H4 (cell line): ENCODE data around the gene HDGFL2. TPM values are rescaled to one million over a fixed set of nuclear protein-coding genes. Genes with fewer than 3 reads are reported as not detected.

Source experiments
- DNase-seq: peaks from one replicate; pipeline ENCODE4 v3.0.0-alpha.2; 2015; ENCODE audit warnings: low spot score
- total RNA-seq: library from RNA; depleted of rRNA; stranded (reverse); fragments of >200 nt; shearing (Covaris generic); gene quantifications from 2 replicates; pipeline ENCODE4 v1.2.3, GENCODE V29; 2014

HDGFL2 gene
- total RNA-seq, 1 experiment from 2014 or later, result 22.0 TPM

DNA sequence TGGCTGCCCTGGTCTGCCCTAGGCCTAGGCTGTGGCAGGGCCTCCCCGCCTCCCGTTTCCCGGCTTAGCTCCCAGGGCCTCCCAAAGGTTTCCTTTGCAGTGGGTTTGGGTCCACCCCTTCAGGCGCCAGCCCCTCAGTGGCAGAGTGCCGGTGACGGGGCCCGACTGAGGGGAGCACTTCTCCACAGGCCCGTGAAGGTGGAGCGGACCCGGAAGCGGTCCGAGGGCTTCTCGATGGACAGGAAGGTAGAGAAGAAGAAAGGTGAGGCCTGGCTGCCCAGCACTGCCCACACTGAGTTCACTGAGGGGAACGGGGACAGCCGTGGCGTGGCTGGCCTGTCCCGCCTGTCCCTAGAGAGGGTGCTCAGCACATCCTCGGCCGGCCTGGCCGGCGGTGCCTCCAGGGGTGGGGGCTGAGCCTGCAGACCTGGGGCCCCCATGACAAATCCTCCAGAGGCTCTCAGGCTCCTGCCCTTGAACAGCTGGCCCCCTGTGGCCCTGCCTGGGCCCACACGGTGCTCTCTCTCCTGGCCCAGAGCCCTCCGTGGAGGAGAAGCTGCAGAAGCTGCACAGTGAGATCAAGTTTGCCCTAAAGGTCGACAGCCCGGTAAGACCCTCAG lies 25.8 kb downstream of the HDGFL2 start:
- no peak for DNase-seq

GRCh38 chr19:4498694-4499093 lies 26.6 kb downstream of the HDGFL2 start:
- no peak for DNase-seq

- no peak for DNase-seq
These were observed 27.2 kb downstream of the HDGFL2 start for GRCh38 chr19:4499318-4499717.

- no peak for DNase-seq
These were observed 27.8 kb downstream of the HDGFL2 start for GRCh38 chr19:4499855-4500254.

GRCh38 chr19:4500841-4501591 lies 28.9 kb downstream of the HDGFL2 start:
- DNase-seq, result no peak

DNA sequence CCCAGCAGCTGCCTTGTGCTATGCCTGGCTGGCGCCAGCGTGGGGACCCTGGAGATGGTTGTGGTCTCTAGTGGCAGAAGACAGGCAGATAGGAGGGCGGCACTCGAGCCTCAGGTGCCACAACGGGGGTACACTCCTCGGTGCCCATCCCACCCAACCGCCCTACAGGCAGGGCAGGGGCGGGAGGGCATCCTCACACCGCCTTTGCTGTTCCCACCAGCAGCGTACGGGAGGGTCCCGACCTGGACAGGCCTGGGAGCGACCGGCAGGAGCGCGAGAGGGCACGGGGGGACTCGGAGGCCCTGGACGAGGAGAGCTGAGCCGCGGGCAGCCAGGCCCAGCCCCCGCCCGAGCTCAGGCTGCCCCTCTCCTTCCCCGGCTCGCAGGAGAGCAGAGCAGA lies 29.6 kb downstream of the HDGFL2 start:
- no peak for DNase-seq

DNA sequence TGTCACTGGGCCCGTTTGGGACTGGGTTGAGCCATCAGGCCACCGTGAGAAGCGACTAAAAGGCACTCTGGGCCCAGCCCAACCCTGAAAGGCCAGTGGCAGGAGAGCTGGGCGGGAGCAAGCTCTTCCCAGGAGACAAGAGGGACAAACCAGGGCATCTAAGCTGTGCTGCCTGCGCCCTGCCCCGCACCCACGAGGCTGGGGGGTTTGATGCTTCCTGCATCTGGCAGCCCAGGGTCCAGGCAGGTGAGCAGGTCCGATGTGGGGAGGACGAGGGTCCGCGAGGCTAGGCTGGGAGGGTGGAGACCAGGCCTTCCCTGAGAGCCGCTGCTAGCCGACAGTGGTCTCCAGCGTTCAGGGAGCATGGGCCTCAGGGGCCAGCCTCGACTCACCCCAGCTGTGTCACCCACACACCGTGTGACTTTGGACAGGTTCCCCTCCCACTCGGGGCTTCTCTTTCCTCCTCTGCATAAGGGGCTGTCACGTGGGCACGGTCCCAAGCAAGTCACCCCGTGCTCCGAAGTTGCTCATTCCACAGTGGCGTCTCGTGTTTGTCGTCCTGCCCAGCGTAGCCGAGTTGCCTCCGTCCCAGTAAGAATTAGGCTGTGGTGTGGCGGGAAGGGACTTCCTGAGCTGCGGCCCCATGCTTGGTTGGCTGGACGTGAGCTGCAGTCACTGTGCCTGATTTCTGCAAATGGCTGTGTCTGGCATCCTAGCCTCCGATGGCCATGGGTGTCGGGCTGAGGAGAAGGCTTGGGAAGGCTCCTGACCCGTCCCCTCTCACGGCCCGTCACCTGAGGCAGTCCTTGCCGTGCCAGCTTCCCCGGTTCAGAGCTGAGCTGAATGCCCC lies 30.4 kb downstream of the HDGFL2 start:
- DNase-seq, result no peak

- DNase-seq, result no peak
These were observed 31.2 kb downstream of the HDGFL2 start for GRCh38 chr19:4503132-4503824.

DNA sequence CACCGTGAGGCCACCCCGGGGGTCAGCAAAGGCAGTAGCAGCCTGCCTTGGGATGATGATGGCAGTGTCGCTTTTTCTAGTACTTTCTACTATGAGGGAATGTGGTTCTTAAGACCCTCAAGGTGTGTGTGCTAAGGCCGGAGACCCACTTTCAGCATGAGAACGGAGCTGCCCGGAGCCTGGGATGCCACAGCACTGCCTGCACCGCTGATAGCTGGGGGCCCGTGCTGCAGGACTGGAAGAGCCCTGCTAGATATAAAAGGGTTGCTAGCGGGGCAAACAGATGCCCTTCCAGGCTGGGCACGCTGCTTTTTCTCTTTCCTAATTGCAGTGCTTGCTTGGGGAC lies 31.7 kb downstream of the HDGFL2 start:
- DNase-seq, result no peak

GRCh38 chr19:4504297-4504701 lies 32.2 kb downstream of the HDGFL2 start:
- DNase-seq, result no peak

DNA sequence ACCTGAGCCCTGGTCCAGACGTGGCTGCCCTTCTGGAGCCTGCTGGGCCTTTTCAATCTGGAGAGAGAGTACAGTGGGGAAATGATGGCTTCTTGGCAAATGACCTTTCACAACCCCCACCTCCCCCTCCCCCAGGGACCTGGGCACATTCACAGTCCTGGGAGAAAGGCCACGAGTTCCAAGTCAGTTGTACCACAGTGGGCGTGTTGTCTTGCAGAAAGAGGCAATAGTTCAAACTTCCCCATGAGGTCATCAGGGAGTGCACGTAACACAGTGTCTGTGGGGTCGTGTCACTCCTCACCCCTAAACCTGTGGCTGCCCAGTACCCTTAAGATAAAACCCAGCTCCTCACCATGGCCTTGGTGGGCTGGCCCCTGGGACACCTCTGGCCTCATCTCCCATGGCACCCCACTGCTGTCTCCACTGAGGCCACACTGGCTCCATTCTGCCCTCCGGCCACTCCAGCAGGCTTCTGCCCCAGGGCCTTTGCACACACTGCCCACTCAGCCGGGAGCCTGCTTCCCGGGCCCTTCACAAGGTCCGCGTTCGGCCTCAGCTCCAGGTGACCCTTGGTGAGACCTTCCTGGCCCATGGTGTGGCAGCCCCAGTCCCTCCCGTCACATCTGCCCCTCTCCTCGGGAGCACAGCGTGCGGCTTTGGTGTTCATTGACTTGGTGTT lies 32.9 kb downstream of the HDGFL2 start:
- DNase-seq, result no peak

GRCh38 chr19:4505570-4506448 lies 33.7 kb downstream of the HDGFL2 start:
- no peak for DNase-seq

GRCh38 chr19:4506449-4507149 lies 34.5 kb downstream of the HDGFL2 start:
- DNase-seq, result no peak

GRCh38 chr19:4507150-4507452 lies 35.0 kb downstream of the HDGFL2 start:
- DNase-seq, result no peak

GRCh38 chr19:4507804-4508203 lies 35.7 kb downstream of the HDGFL2 start:
- DNase-seq, result no peak

- DNase-seq, result no peak
These were observed 36.6 kb downstream of the HDGFL2 start for GRCh38 chr19:4508698-4509097.

- DNase-seq, result no peak
These were observed 38.5 kb downstream of the HDGFL2 start for GRCh38 chr19:4510435-4511255.

DNA sequence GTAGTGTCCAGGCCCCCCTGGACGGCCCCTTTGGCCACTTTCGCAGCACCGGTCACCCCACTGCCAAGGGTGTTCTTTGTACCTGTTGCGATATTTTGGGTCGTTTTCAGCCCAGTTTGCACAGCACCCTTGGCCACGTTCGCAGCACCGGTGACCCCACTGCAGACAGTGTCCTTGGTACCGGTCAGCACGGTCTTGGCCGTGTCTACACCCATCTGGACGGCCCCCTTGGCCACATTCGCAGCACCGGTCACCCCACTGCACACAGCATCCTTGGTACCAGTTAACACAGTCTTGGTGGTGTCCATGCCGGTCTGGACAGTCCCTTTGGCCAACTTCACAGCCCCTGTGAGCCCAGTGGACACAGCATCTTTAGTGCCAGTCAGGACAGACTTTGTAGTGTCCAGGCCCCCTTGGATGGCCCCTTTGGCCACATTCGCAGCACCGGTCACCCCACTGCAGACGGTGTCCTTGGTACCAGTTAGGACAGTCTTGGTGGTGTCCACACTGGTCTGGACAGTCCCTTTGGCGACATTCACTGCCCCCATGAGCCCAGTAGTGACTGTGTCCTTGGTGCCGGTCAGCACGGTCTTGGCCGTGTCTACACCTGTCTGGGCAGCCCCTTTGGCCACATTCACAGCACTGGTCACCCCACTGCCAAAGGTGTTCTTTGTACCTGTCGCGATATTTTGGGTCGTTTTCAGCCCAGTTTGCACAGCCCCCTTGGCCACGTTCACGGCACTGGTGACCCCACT lies 39.4 kb downstream of the HDGFL2 start:
- no peak for DNase-seq

DNA sequence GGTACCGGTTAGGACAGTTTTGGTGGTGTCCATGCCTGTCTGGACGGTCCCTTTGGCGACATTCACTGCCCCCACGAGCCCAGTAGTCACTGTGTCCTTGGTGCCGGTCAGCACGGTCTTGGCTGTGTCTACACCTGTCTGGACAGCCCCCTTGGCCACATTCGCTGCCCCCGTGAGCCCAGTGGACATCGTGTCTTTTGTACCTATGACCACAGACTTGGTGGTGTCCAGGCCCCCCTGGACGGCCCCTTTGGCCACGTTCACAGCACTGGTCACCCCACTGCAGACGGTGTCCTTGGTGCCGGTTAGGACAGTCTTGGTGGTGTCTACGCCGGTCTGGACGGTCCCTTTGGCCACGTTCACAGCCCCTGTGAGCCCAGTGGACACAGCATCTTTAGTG lies 40.0 kb downstream of the HDGFL2 start:
- DNase-seq, result no peak
